Brain pericyte (primary cell): ENCODE results near the gene PRR9.

Experiments
- DNase-seq: peaks from one replicate; pipeline ENCODE4 v3.0.0-alpha.2; 2012; ENCODE audit warnings: low read depth, low spot score

Gene PRR9

DNA sequence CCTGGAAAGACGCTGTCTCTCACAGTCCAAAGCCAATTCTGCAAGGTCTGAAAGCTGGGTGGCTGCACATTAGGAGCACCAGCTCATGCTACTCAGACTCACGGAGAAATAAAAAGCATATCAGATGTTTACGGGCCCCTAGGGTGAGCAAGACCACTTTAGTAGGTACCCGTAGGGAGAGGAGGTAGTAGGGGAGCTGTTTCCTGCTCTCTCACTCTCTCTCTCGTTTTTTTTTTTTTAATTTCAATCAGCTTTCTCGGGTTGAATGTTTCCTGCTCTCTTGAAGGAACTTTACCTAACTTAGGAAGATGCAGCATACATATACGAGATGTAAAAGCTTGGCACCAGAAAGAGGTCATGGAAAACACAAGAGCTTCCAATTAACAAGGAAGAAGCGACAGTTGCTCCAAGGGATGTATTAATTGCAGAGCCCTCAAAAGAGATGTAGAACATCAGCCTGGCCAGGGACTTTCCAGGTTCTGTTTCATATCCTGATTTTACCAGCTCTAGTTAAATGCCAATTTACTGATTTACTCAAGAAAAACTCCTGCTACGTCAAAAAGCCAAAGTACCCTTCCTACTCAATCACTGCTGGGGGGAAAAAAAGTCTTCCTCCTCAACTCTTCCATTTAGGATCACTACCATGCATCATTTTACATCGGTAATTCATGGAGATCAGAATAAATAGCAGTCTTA, 45.2 kb downstream of the PRR9 start:
- no peak for DNase-seq

- no peak for DNase-seq
Measured at GRCh38 chr1:153265457-153265856, 48.1 kb downstream of the PRR9 start.
